WTC11 (cell line): ENCODE results near the gene GJB1. TPM values are rescaled to one million over a fixed set of nuclear protein-coding genes. Genes with fewer than 3 reads are reported as not detected.

Source experiments
- ATAC-seq: fragments of 200-7000 bp; cut with Tn5 transposase; 2 replicates; pipeline ENCODE4 v1.10.0; 2021; ENCODE audit warnings: mild to moderate bottlenecking, moderate library complexity
- CTCF ChIA-PET: fragments of 300-600 bp; sonication (Branson Sonifier 250); formaldehyde crosslinking; loops from one replicate; lab custom pipeline; 2021; ENCODE audit warnings: antibody characterized with exemption; lab: Charles Lee
- POLR2A ChIA-PET: fragments of 350-600 bp; sonication (Branson Sonifier 250); formaldehyde crosslinking; loops from one replicate; lab custom pipeline; 2021; ENCODE audit warnings: antibody characterized with exemption; lab: Charles Lee
- DNase-seq: peaks from one replicate; pipeline ENCODE4 v3.0.0; 2021; ENCODE audit warnings: low spot score
- H3K27ac Mint-ChIP-seq: 2 replicates; pipeline ENCODE4 v1.8.0; 2021; ENCODE audit warnings: mixed read lengths
- H3K27me3 Mint-ChIP-seq: 2 replicates; pipeline ENCODE4 v1.8.0; 2021; ENCODE audit warnings: low read depth, mild to moderate bottlenecking, moderate library complexity, mixed read lengths
- H3K36me3 Mint-ChIP-seq: 2 replicates; pipeline ENCODE4 v1.8.0; 2021; ENCODE audit warnings: mixed read lengths
- H3K4me1 Mint-ChIP-seq: 2 replicates; pipeline ENCODE4 v1.8.0; 2022; ENCODE audit warnings: mixed read lengths
- H3K4me3 Mint-ChIP-seq: 2 replicates; pipeline ENCODE4 v1.8.0; 2021; ENCODE audit warnings: mild to moderate bottlenecking, moderate library complexity, mixed read lengths
- H3K9me3 Mint-ChIP-seq: 2 replicates; pipeline ENCODE4 v1.8.0; 2021; ENCODE audit warnings: mixed read lengths
- ATF2 ChIP-seq: sonication (generic); formaldehyde crosslinking; IDR thresholded peaks from 2 replicates; pipeline ENCODE4 v1.8.1; 2022; ENCODE audit warnings: low read depth, missing genetic modification reagents, borderline replicate concordance
- ATF6 ChIP-seq: sonication (generic); formaldehyde crosslinking; IDR thresholded peaks from 2 replicates; pipeline ENCODE4 v1.8.1; 2023; ENCODE audit warnings: mild to moderate bottlenecking, missing genetic modification reagents
- E2F4 ChIP-seq: sonication (generic); formaldehyde crosslinking; IDR thresholded peaks from 2 replicates; pipeline ENCODE4 v1.8.1; 2022; ENCODE audit warnings: low read depth, mild to moderate bottlenecking, moderate library complexity, missing genetic modification reagents, borderline replicate concordance
- FOXJ3 ChIP-seq: sonication (generic); formaldehyde crosslinking; IDR thresholded peaks from 2 replicates; pipeline ENCODE4 v1.9.0; 2021; ENCODE audit warnings: missing genetic modification reagents, mild to moderate bottlenecking, borderline replicate concordance
- GABPB1 ChIP-seq: sonication (generic); formaldehyde crosslinking; IDR thresholded peaks from 2 replicates; pipeline ENCODE4 v1.8.1; 2023; ENCODE audit warnings: mild to moderate bottlenecking, missing genetic modification reagents
- GRHL2 ChIP-seq: fragments of 250-450 bp; sonication (Bioruptor Pico); IDR thresholded peaks from 2 replicates; pipeline ENCODE4 v1.8.0; 2022; ENCODE audit warnings: mild to moderate bottlenecking, moderate library complexity; ENCODE audit not compliant: insufficient replicate concordance, severe bottlenecking
- HMGA2 ChIP-seq: fragments of 250-450 bp; sonication (Bioruptor Pico); IDR thresholded peaks from 2 replicates; pipeline ENCODE4 v1.4.0; 2021; ENCODE audit warnings: mild to moderate bottlenecking, moderate library complexity
- IRF1 ChIP-seq: sonication (generic); formaldehyde crosslinking; IDR thresholded peaks from 2 replicates; pipeline ENCODE4 v1.8.0; 2023; ENCODE audit warnings: missing genetic modification reagents
- IRF2 ChIP-seq: sonication (generic); formaldehyde crosslinking; IDR thresholded peaks from 2 replicates; pipeline ENCODE4 v1.8.0; 2022; ENCODE audit warnings: low read depth, missing genetic modification reagents, borderline replicate concordance
- NFATC4 ChIP-seq: fragments of 250-450 bp; sonication (Bioruptor Pico); IDR thresholded peaks from 2 replicates; pipeline ENCODE4 v1.9.0; 2021; ENCODE audit warnings: mild to moderate bottlenecking
- NFYB ChIP-seq: sonication (generic); formaldehyde crosslinking; conservative IDR thresholded peaks from 2 replicates; pipeline ENCODE4 v1.8.0; 2022; ENCODE audit warnings: low read depth, missing genetic modification reagents
- NR1H2 ChIP-seq: sonication (generic); formaldehyde crosslinking; IDR thresholded peaks from 2 replicates; pipeline ENCODE4 v1.9.0; 2021; ENCODE audit warnings: mild to moderate bottlenecking, moderate library complexity, missing genetic modification reagents
- SMAD3 ChIP-seq: sonication (generic); formaldehyde crosslinking; IDR thresholded peaks from 2 replicates; pipeline ENCODE4 v1.8.0; 2022; ENCODE audit warnings: missing genetic modification reagents, mild to moderate bottlenecking, borderline replicate concordance
- SP1 ChIP-seq: sonication (generic); formaldehyde crosslinking; conservative IDR thresholded peaks from 2 replicates; pipeline ENCODE4 v1.8.1; 2022; ENCODE audit warnings: missing genetic modification reagents
- USF2 ChIP-seq: sonication (generic); formaldehyde crosslinking; IDR thresholded peaks from 2 replicates; pipeline ENCODE4 v1.8.1; 2023; ENCODE audit warnings: mild to moderate bottlenecking, missing genetic modification reagents, moderate library complexity
- ZNF317 ChIP-seq: sonication (generic); formaldehyde crosslinking; IDR thresholded peaks from 2 replicates; pipeline ENCODE4 v1.8.1; 2023; ENCODE audit warnings: low read depth, mild to moderate bottlenecking, moderate library complexity, missing genetic modification reagents, borderline replicate concordance
- ZSCAN18 ChIP-seq: fragments of 250-450 bp; sonication (Bioruptor Pico); IDR thresholded peaks from 2 replicates; pipeline ENCODE4 v2.1.2; 2022; ENCODE audit warnings: mild to moderate bottlenecking, moderate library complexity
- total RNA-seq: library from RNA; stranded (reverse); gene quantifications from 3 replicates; pipeline ENCODE4 v1.2.3, GENCODE V29; 2021
- TF ChIP-seq, protein P1 (sequence below): sonication (generic); formaldehyde crosslinking; IDR thresholded peaks from 2 replicates; pipeline ENCODE4 v1.8.0; 2022; ENCODE audit warnings: mild to moderate bottlenecking, missing genetic modification reagents

Gene GJB1
- total RNA-seq, 1 experiment from 2014 or later: 0.17 TPM

GRCh38 chrX:71182871-71183270 lies 40.2 kb upstream of the GJB1 start:
- H3K36me3 Mint-ChIP-seq: no peaks in the 10 kb centered on the region
- peak overlapping the region; percentile 98 for H3K27ac Mint-ChIP-seq
- CTCF ChIA-PET: interaction anchor here (1.0 to 1.3 kb wide), 2 partner anchors 184 to 213 kb away, joined by 3 to 7 read pairs; no protein-coding TSS in a partner anchor
- H3K4me3 Mint-ChIP-seq: peak overlapping the region; percentile 73
- TF ChIP-seq ZNF317 (CRISPR knock-in tag) (no peak), IRF1 (CRISPR knock-in tag) (no peak), SP1 (CRISPR knock-in tag) (no peak), ATF6 (CRISPR knock-in tag) (no peak)
- TF ChIP-seq, all 79 proteins: peak for 0
- Mint-ChIP-seq H3K4me1 (peaks cover 31% of the 10 kb centered on the region), H3K27me3 (no peaks in the 10 kb centered on the region), H3K9me3 (no peaks in the 10 kb centered on the region)
- POLR2A ChIA-PET: interaction anchor here (0.7 to 2.3 kb wide), 10 partner anchors 9 to 183 kb away, joined by 3 to 21 read pairs (median 4); partner anchors contain the start of genes NLGN3, NONO and TAF1
- ATAC-seq: no peak
- no peak for DNase-seq

GRCh38 chrX:71183341-71183740 lies 39.7 kb upstream of the GJB1 start:
- peaks cover 28% of the 10 kb centered on the region for H3K4me1 Mint-ChIP-seq
- ChIA-PET POLR2A (interaction anchor here (1.0 to 2.3 kb wide), 6 partner anchors 10 to 183 kb away, joined by 3 to 21 read pairs (median 8); partner anchors contain the start of genes NONO and TAF1), CTCF (interaction anchor here (1.0 to 1.3 kb wide), 2 partner anchors 185 to 213 kb away, joined by 3 to 7 read pairs; no protein-coding TSS in a partner anchor)
- H3K9me3 Mint-ChIP-seq: no peaks in the 10 kb centered on the region
- H3K27ac Mint-ChIP-seq: peak overlapping the region; percentile 98; the same call in 1 of the 2 replicates
- H3K4me3 Mint-ChIP-seq: no peak overlapping the region
- H3K36me3 Mint-ChIP-seq: no peaks in the 10 kb centered on the region
- ATAC-seq (no peak), DNase-seq (no peak)
- H3K27me3 Mint-ChIP-seq: no peaks in the 10 kb centered on the region
- TF ChIP-seq ATF2 (no peak), FOXJ3 (no peak), SMAD3 (CRISPR knock-in tag) (no peak), SP1 (CRISPR knock-in tag) (no peak), NR1H2 (CRISPR knock-in tag) (no peak), E2F4 (CRISPR knock-in tag) (no peak), HMGA2 (CRISPR knock-in tag) (no peak)

DNA sequence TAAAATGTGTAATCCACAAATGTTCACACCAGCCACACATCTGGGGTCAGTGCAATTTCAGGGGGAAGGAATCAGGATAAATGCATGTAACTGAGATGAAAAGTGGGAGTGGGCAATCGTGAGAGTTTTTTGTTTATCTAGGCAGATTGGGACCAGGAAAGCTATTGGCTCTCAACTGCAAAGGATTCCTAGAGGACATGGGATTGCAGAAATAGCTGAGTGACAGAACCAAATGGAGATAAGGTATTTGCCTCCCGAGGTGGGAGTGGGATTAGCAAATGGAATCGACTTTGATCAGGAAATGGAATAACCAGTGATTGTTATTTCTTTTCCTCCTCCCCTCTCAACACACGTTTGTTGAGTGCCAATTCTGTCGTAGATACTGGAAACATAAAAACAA lies 38.9 kb upstream of the GJB1 start:
- H3K4me3 Mint-ChIP-seq: no peak overlapping the region
- TF ChIP-seq NFATC4 (CRISPR knock-in tag): no peak
- TF ChIP-seq GRHL2: no peak
- no peak for TF ChIP-seq NFYB
- TF ChIP-seq, protein P1, sequence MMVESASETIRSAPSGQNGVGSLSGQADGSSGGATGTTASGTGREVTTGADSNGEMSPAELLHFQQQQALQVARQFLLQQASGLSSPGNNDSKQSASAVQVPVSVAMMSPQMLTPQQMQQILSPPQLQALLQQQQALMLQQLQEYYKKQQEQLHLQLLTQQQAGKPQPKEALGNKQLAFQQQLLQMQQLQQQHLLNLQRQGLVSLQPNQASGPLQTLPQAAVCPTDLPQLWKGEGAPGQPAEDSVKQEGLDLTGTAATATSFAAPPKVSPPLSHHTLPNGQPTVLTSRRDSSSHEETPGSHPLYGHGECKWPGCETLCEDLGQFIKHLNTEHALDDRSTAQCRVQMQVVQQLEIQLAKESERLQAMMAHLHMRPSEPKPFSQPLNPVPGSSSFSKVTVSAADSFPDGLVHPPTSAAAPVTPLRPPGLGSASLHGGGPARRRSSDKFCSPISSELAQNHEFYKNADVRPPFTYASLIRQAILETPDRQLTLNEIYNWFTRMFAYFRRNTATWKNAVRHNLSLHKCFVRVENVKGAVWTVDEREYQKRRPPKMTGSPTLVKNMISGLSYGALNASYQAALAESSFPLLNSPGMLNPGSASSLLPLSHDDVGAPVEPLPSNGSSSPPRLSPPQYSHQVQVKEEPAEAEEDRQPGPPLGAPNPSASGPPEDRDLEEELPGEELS: no peak
- no peak for TF ChIP-seq IRF2 (CRISPR knock-in tag)
- no peak for TF ChIP-seq USF2 (CRISPR knock-in tag)
- no peak for TF ChIP-seq E2F4 (CRISPR knock-in tag)
- no peak for TF ChIP-seq NR1H2 (CRISPR knock-in tag)
- no peak for TF ChIP-seq GABPB1
- TF ChIP-seq ZSCAN18: no peak

More for the DNA sequence above, 38.9 kb upstream of the GJB1 start:
- ChIA-PET CTCF (no interaction called here), POLR2A (no interaction called here)
- Mint-ChIP-seq H3K9me3 (no peaks in the 10 kb centered on the region), H3K27ac (0 out of 2 replicates have a peak overlapping the region, but pooled peaks have one; percentile 49), H3K27me3 (no peaks in the 10 kb centered on the region), H3K36me3 (no peaks in the 10 kb centered on the region), H3K4me1 (peaks cover 28% of the 10 kb centered on the region)
- DNase-seq: no peak
- no peak for ATAC-seq
